ENCODE results near the gene SMURF2. TPM values are rescaled to one million over a fixed set of nuclear protein-coding genes. Genes with fewer than 3 reads are reported as not detected.

The SMURF2 gene
- total and polyA plus RNA-seq, 9 donors: 9.9 to 29.0 (median 22.6) TPM

DNA sequence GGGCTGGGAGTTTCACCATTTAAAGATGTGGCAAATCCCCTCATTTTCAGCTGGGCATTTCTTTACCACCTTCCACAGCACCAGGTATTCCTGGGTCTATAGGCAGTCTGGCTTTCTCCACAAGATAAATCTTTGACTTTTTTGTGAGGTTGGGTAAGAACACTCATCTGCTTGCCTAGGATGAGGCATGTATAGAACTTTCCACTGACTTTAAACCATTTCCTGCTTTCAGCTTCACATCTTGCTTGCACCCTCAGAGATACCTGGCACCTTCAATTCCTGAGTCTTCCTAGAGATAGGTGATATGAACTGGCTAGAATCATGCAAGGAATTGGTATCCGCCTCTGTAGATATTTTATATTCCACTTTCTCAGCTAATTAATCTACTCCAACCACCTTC, 27.9 kb downstream of the SMURF2 start:
- Histone ChIP-seq H3K36me3 (no peaks in the 10 kb centered on the region), H3K27ac (no peak overlapping the region), H3K4me3 (no peak overlapping the region), H3K27me3 (no peaks in the 10 kb centered on the region), H3K4me1 (ENCODE audit: insufficient read depth) (peaks cover 5% of the 10 kb centered on the region), H3K9me3 (no peaks in the 10 kb centered on the region)
- WGBS, 3 donors: 90 to 98% (median 97%) methylated on average over 1 of the region's 1 CpG
- no peak for DNase-seq
- intact Hi-C loops (cut with DNase I): no loop called here
- TF ChIP-seq CTCF (IDR thresholded peaks at IDR 0.05) (no peak), EP300 (IDR thresholded peaks at IDR 0.05) (no peak), POLR2A (IDR thresholded peaks at IDR 0.05) (no peak)

DNA sequence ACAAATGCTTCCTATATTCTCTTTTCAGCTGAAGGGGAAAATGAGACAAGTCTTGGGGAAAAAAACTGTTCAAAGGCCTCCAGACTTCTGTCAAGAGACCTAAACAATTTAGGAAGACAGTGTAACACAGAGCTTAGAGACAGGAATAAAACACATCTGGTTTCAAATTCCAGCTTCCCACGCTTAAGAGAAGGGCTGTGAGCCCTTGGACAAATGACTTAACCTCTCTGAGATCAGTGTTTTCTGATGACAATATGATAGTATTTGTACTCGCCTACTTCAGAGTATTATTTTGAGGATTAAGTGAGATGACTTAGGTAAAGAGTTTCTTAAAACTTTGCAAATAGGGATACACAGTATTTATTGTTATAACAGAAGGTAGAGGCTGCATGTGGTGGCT, 29.5 kb downstream of the SMURF2 start:
- intact Hi-C loops (cut with DNase I): no loop called here

DNA sequence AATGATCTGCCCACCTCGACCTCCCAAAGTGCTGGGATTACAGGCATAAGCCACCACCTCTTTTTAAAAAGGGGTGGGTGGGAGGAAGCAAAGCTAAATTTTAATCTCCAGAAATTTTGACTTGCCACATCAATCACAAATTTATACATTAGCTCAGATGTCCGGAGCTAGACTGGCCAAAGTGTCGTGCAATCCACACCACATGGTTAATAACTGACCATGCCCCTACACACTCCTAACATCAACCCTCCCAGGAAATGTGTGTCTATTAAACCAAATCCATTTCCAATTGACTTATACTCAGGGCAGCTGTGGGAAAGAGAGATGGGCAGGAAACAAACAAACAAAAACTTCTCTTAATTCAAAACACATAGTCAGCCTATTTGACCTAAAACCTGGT, 29.9 kb downstream of the SMURF2 start:
- H3K27me3 ChIP-seq: no peaks in the 10 kb centered on the region
- DNase-seq: no peak
- H3K9me3 ChIP-seq: no peaks in the 10 kb centered on the region
- H3K4me3 ChIP-seq: no peak overlapping the region
- intact Hi-C loops (cut with DNase I): no loop called here
- 72 to 92% (median 82%) methylated on average over 3 of the region's 3 CpGs for WGBS, 3 donors
- no peak for TF ChIP-seq CTCF (IDR thresholded peaks at IDR 0.05)
- no peak for TF ChIP-seq POLR2A (IDR thresholded peaks at IDR 0.05)
- no peak for TF ChIP-seq EP300 (IDR thresholded peaks at IDR 0.05)
- H3K27ac ChIP-seq: no peak overlapping the region
- H3K4me1 ChIP-seq (ENCODE audit: insufficient read depth): peaks cover 7% of the 10 kb centered on the region
- H3K36me3 ChIP-seq: no peaks in the 10 kb centered on the region

More for the DNA sequence above, 29.5 kb downstream of the SMURF2 start:
- Histone ChIP-seq H3K4me1 (ENCODE audit: insufficient read depth) (peaks cover 5% of the 10 kb centered on the region), H3K27ac (no peak overlapping the region), H3K27me3 (no peaks in the 10 kb centered on the region), H3K4me3 (no peak overlapping the region), H3K9me3 (no peaks in the 10 kb centered on the region), H3K36me3 (no peaks in the 10 kb centered on the region)
- no peak for DNase-seq
- TF ChIP-seq CTCF (IDR thresholded peaks at IDR 0.05) (no peak), EP300 (IDR thresholded peaks at IDR 0.05) (no peak), POLR2A (IDR thresholded peaks at IDR 0.05) (no peak)
- 60 to 65% (median 62%) methylated on average over 2 of the region's 2 CpGs for WGBS, 3 donors

DNA sequence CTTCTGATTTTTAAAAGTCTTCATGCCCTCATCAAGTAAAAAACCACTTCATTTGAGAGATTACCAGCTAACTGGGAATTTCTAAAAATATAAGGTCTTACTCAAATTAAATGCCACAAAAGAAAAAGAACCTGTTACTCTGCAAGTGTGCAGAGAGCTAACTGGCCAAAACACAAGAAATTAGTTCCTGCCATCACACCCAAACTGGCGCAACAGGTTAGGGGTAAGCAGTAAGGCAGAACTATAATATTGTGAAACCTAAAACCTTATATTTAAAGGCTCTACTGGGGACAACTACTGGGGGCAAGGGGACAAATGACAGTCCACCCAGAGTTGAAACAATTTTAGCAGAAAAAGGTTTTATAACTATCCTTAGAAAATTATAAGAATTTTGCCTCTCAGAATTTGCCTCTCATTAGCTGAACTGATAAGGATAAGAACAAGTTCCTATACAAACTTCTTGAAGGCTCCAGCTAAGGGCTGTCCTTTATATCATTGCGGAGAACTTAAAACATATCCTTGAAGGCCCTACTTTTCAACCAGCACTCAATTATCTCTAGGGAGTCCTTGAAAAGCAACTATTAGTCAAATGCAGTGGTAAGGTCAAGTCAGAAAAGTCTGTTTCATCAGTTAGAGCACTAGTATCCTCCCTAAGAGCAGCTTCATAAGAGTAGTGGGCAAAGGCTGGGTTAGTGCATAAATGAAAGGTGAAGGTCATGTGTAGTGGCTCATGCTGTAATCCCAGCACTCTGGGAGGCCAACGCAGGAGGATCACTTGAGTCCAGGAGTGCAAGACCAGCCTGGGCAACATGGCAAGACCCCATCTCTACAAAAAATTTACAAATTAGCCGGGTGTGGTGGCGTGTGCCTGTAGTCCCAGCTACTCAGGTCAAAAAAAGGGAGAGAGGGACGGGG, 31.5 kb downstream of the SMURF2 start:
- H3K36me3 ChIP-seq: no peaks in the 10 kb centered on the region
- no peaks in the 10 kb centered on the region for H3K27me3 ChIP-seq
- H3K9me3 ChIP-seq: no peaks in the 10 kb centered on the region
- DNase-seq: no peak
- peaks cover 7% of the 10 kb centered on the region for H3K4me1 ChIP-seq (ENCODE audit: insufficient read depth)
- TF ChIP-seq EP300 (IDR thresholded peaks at IDR 0.05): no peak
- no peak for TF ChIP-seq CTCF (IDR thresholded peaks at IDR 0.05)
- TF ChIP-seq POLR2A (IDR thresholded peaks at IDR 0.05): no peak
- WGBS, 3 donors: 88 to 94% (median 94%) methylated on average over 6 of the region's 6 CpGs
- intact Hi-C loops (cut with DNase I): no loop called here
- no peak overlapping the region for H3K27ac ChIP-seq
- no peak overlapping the region for H3K4me3 ChIP-seq

Measured in ovary (tissue), 9 donors.